ENCODE results near the gene DOC2B.
"Not testable (repeated sequence)": the region's sequence is repeated elsewhere in the genome, so short reads cannot be mapped to it uniquely, and the experiment has no call there.

DOC2B gene

GRCh38 chr17:134332-134785 lies 47.1 kb downstream of the DOC2B start:
- H3K27ac Mint-ChIP-seq, H3K27me3 Mint-ChIP-seq, H3K9me3 Mint-ChIP-seq, H3K4me1 Mint-ChIP-seq, H3K36me3 Mint-ChIP-seq, H3K4me3 Mint-ChIP-seq: not testable (repeated sequence)

GRCh38 chr17:133932-134331 lies 47.5 kb downstream of the DOC2B start:
- not testable (repeated sequence) for H3K27ac Mint-ChIP-seq, H3K4me3 Mint-ChIP-seq, H3K36me3 Mint-ChIP-seq, H3K9me3 Mint-ChIP-seq, H3K27me3 Mint-ChIP-seq, H3K4me1 Mint-ChIP-seq

- H3K4me3 Mint-ChIP-seq, H3K4me1 Mint-ChIP-seq, H3K27me3 Mint-ChIP-seq, H3K9me3 Mint-ChIP-seq, H3K27ac Mint-ChIP-seq, H3K36me3 Mint-ChIP-seq: not testable (repeated sequence)
Measured at GRCh38 chr17:118339-118917, 63.0 kb downstream of the DOC2B start.

GRCh38 chr17:113111-113510 lies 68.3 kb downstream of the DOC2B start:
- not testable (repeated sequence) for H3K27me3 Mint-ChIP-seq, H3K4me3 Mint-ChIP-seq, H3K27ac Mint-ChIP-seq

More at GRCh38 chr17:113111-113510, 68.3 kb downstream of the DOC2B start:
- not testable (repeated sequence) for H3K36me3 Mint-ChIP-seq, H3K9me3 Mint-ChIP-seq, H3K4me1 Mint-ChIP-seq
